ENCODE data around the gene IL18R1. TPM values are rescaled to one million over a fixed set of nuclear protein-coding genes. Genes with fewer than 3 reads are reported as not detected.
A peak's percentile ranks its signal among the peaks of the same experiment; 100 is the strongest.

Gene IL18R1
- 3.6 and 4.0 TPM in 2 replicates for total RNA-seq
- polyA plus RNA-seq: 1.8 and 2.9 TPM in 2 replicates
- polyA plus RNA-seq (2011; cell fraction: cytosol; rRNA removed): 2.3 and 2.8 TPM in 2 replicates
- polyA plus RNA-seq (2011; cell fraction: nucleus; rRNA removed): 7.8 and 10.0 TPM in 2 replicates
- polyA plus RNA-seq (2012): 7.0 TPM in 2 replicates
- polyA minus RNA-seq: 6.4 and 10.5 TPM in 2 replicates
- polyA minus RNA-seq (2011; cell fraction: cytosol; rRNA and poly(A)+ RNA removed): 1.3 TPM
- polyA minus RNA-seq (2011; cell fraction: nucleus; rRNA and poly(A)+ RNA removed): 15.6 and 16.5 TPM in 2 replicates
- Bru-seq, nascent RNA: percentile 48 among the genes with signal in this experiment
- BruChase-seq, experiment 1, labeled RNA remaining after a 6-hour chase: percentile 50 among the genes with signal in this experiment
- BruChase-seq, experiment 2, labeled RNA remaining after a 2-hour chase: percentile 60 among the genes with signal in this experiment
- long read RNA-seq, partial matches to known transcripts: 4 of 38 reads
- long read RNA-seq, other reads (novel, unspliced or antisense): 31 of 38 reads

GRCh38 chr2:102355526-102356380 lies at the start of gene IL18R1:
IL18R1 (plus strand) TSS chr2:102355796; CDS start chr2:102362661, 6,865 bp downstream.
- Histone ChIP-seq H3K9me1 (replicated peaks; ENCODE audit: control insufficient read depth, extremely low read depth, insufficient read depth, low read length) (no peaks in the 10 kb centered on the region), H3K27me3 (ENCODE audit: control insufficient read depth in 2 of 2, insufficient read depth in 2 of 2, low read length in 2 of 2) (no peaks in the 10 kb centered on the region), H3K4me2 (ENCODE audit: insufficient read depth, low read length) (peak within 1 kb of the TSS; percentile 96), H3K79me2 (ENCODE audit: control insufficient read depth, insufficient read depth, low read length) (no peaks in the 10 kb centered on the region), H3K27ac (ENCODE audit: insufficient read depth, low read depth, low read length) (peak within 1 kb of the TSS; percentile 63), H3K4me3 (replicated peaks in 1 of 3; ENCODE audit: insufficient read depth in 1 of 3, low read depth in 1 of 3, low read length in 3 of 3) (peak within 1 kb of the TSS; percentile 70 to 88 (median 79)), H3K9ac (replicated peaks; ENCODE audit: extremely low read depth, insufficient read depth, low read length) (peak within 1 kb of the TSS; percentile 73), H3K36me3 (ENCODE audit: control insufficient read depth in 2 of 2, extremely low read depth in 1 of 2, insufficient read depth in 2 of 2, low read length in 2 of 2) (no peaks in the 10 kb centered on the region), H4K20me1 (replicated peaks; ENCODE audit: control insufficient read depth, extremely low read depth, insufficient read depth, low read length) (no peaks in the 10 kb centered on the region), H2AFZ (ENCODE audit: low read depth, low read length) (peak within 1 kb of the TSS; percentile 92), H3K4me1 (ENCODE audit: control insufficient read depth, extremely low read depth, insufficient read depth, low read length) (peaks cover 13% of the 10 kb centered on the region), H3K9me3 (replicated peaks; ENCODE audit: control insufficient read depth, insufficient read depth, low read length) (no peaks in the 10 kb centered on the region)
- no TSS peak for BruUV-seq (replicated peaks)
- dilution Hi-C loops (cut with MboI; ENCODE audit: extremely low pct_ligation_motif_present, low sequenced_read_pairs): no loop called here
- CTCF ChIA-PET: interaction anchor here (0.8 to 4.0 kb wide), 29 partner anchors 14 to 350 kb away, joined by 3 to 28 read pairs (median 4); partner anchors contain the start of genes IL1R1 and IL1RL1
- TF ChIP-seq EZH2 (IDR thresholded peaks at IDR 0.05; ENCODE audit: borderline replicate concordance, low read depth, low read length, severe bottlenecking): no peak
- TF ChIP-seq MYC (IDR thresholded peaks at IDR 0.05; ENCODE audit: low read depth, low read length): no peak
- TF ChIP-seq POLR2AphosphoS5 (IDR thresholded peaks at IDR 0.05; ENCODE audit: insufficient read depth, low read depth, low read length): peak; percentile 63
- peak; percentile 72 to 84 for TF ChIP-seq CTCF (IDR thresholded peaks at IDR 0.05; ENCODE audit: extremely low read depth in 1 of 2, insufficient read depth in 1 of 2, low read depth in 1 of 2, low read length in 2 of 2)
- TF ChIP-seq MAX (IDR thresholded peaks at IDR 0.05; ENCODE audit: insufficient read depth, insufficient read length): no peak
- no peak for TF ChIP-seq POLR2A (IDR thresholded peaks at IDR 0.05; ENCODE audit: low read depth, low read length)
- POLR2A ChIA-PET: interaction anchor here (0.7 kb wide), 1 partner anchor 20 kb away, joined by 5 read pairs; no protein-coding TSS in a partner anchor
- FAIRE-seq: peak; percentile 68
- DNase-seq (ENCODE audit: low read depth, low spot score): peak; percentile 71
- intact Hi-C loops (cut with micrococcal nuclease): loop anchor here (1.0 kb wide), 5 partner anchors 19 to 335 kb away; no protein-coding TSS in a partner anchor

Measured in endothelial cell of umbilical vein (primary cell).